Measurements from ENCODE around the gene PDE6B. TPM values are rescaled to one million over a fixed set of nuclear protein-coding genes. Genes with fewer than 3 reads are reported as not detected.

Gene PDE6B
- total RNA-seq, 2 experiments from 2014 or later = not detected

GRCh38 chr4:646460-646859 lies 21.1 kb downstream of the PDE6B start:
- POLR2A ChIA-PET = no interaction called here
- no peak overlapping the region for H3K4me2 ChIP-seq (ENCODE audit: low read length)
- no peaks in the 10 kb centered on the region for H3K9me3 ChIP-seq (ENCODE audit: low read length)
- no peak for DNase-seq (ENCODE audit: low spot score)
- H3K4me3 ChIP-seq (ENCODE audit: low read depth, low read length, poor library complexity, severe bottlenecking) = no peak overlapping the region
- no TSS peak for BruUV-seq (replicated peaks)
- no peaks in the 10 kb centered on the region for H3K4me1 ChIP-seq (ENCODE audit: insufficient read depth, low read length, poor library complexity, severe bottlenecking)
- no peak overlapping the region for H3K27ac ChIP-seq (ENCODE audit: low read depth, low read length, poor library complexity, severe bottlenecking)
- H2AFZ ChIP-seq (ENCODE audit: low read length) = no peak overlapping the region
- no peaks in the 10 kb centered on the region for H3K9me2 ChIP-seq (ENCODE audit: insufficient read depth, low read length)
- intact Hi-C loops (cut with micrococcal nuclease; ENCODE audit: unreplicated experiment) = no loop called here
- no peaks in the 10 kb centered on the region for H4K20me1 ChIP-seq (ENCODE audit: insufficient read depth, low read length)
- H3K79me2 ChIP-seq (ENCODE audit: insufficient read depth, low read depth, low read length) = no peaks in the 10 kb centered on the region
- no peaks in the 10 kb centered on the region for H3K36me3 ChIP-seq (ENCODE audit: insufficient read depth, low read length)
- CTCF ChIA-PET (ENCODE audit: unreplicated experiment) = no interaction called here
- no peak for TF ChIP-seq CTCF (conservative IDR thresholded peaks at IDR 0.05; ENCODE audit: low read length)
- no peak for TF ChIP-seq EZH2phosphoT487 (IDR thresholded peaks at IDR 0.05; ENCODE audit: borderline replicate concordance, low read depth, low read length)

GRCh38 chr4:647481-647880 lies 22.1 kb downstream of the PDE6B start:
- H3K79me2 ChIP-seq (ENCODE audit: insufficient read depth, low read depth, low read length) = no peaks in the 10 kb centered on the region
- no peaks in the 10 kb centered on the region for H3K9me3 ChIP-seq (ENCODE audit: low read length)
- H2AFZ ChIP-seq (ENCODE audit: low read length) = no peak overlapping the region
- no TSS peak for BruUV-seq (replicated peaks)
- intact Hi-C loops (cut with micrococcal nuclease; ENCODE audit: unreplicated experiment) = no loop called here
- no peaks in the 10 kb centered on the region for H3K4me1 ChIP-seq (ENCODE audit: insufficient read depth, low read length, poor library complexity, severe bottlenecking)
- H3K4me2 ChIP-seq (ENCODE audit: low read length) = no peak overlapping the region
- H4K20me1 ChIP-seq (ENCODE audit: insufficient read depth, low read length) = no peaks in the 10 kb centered on the region
- ChIA-PET POLR2A (no interaction called here), CTCF (ENCODE audit: unreplicated experiment) (no interaction called here)
- TF ChIP-seq CTCF (conservative IDR thresholded peaks at IDR 0.05; ENCODE audit: low read length) (no peak), EZH2phosphoT487 (IDR thresholded peaks at IDR 0.05; ENCODE audit: borderline replicate concordance, low read depth, low read length) (no peak)
- DNase-seq (ENCODE audit: low spot score) = no peak
- H3K36me3 ChIP-seq (ENCODE audit: insufficient read depth, low read length) = no peaks in the 10 kb centered on the region
- no peak overlapping the region for H3K27ac ChIP-seq (ENCODE audit: low read depth, low read length, poor library complexity, severe bottlenecking)
- no peaks in the 10 kb centered on the region for H3K9me2 ChIP-seq (ENCODE audit: insufficient read depth, low read length)
- H3K4me3 ChIP-seq (ENCODE audit: low read depth, low read length, poor library complexity, severe bottlenecking) = no peak overlapping the region

GRCh38 chr4:648579-649292 lies 23.4 kb downstream of the PDE6B start:
- intact Hi-C loops (cut with micrococcal nuclease; ENCODE audit: unreplicated experiment) = no loop called here
- H3K4me3 ChIP-seq (ENCODE audit: low read depth, low read length, poor library complexity, severe bottlenecking) = no peak overlapping the region
- H3K4me1 ChIP-seq (ENCODE audit: insufficient read depth, low read length, poor library complexity, severe bottlenecking) = no peaks in the 10 kb centered on the region
- no peaks in the 10 kb centered on the region for H3K79me2 ChIP-seq (ENCODE audit: insufficient read depth, low read depth, low read length)
- no TSS peak for BruUV-seq (replicated peaks)
- TF ChIP-seq CTCF (conservative IDR thresholded peaks at IDR 0.05; ENCODE audit: low read length) (no peak), EZH2phosphoT487 (IDR thresholded peaks at IDR 0.05; ENCODE audit: borderline replicate concordance, low read depth, low read length) (no peak)
- H3K9me2 ChIP-seq (ENCODE audit: insufficient read depth, low read length) = no peaks in the 10 kb centered on the region
- no peaks in the 10 kb centered on the region for H3K9me3 ChIP-seq (ENCODE audit: low read length)
- no peak for DNase-seq (ENCODE audit: low spot score)
- ChIA-PET CTCF (ENCODE audit: unreplicated experiment) (no interaction called here), POLR2A (no interaction called here)
- H3K27ac ChIP-seq (ENCODE audit: low read depth, low read length, poor library complexity, severe bottlenecking) = no peak overlapping the region
- no peaks in the 10 kb centered on the region for H3K36me3 ChIP-seq (ENCODE audit: insufficient read depth, low read length)
- H2AFZ ChIP-seq (ENCODE audit: low read length) = no peak overlapping the region
- H4K20me1 ChIP-seq (ENCODE audit: insufficient read depth, low read length) = no peaks in the 10 kb centered on the region
- H3K4me2 ChIP-seq (ENCODE audit: low read length) = no peak overlapping the region
